Endothelial cell of umbilical vein (primary cell): Measurements from ENCODE around the gene SORCS1. TPM values are rescaled to one million over a fixed set of nuclear protein-coding genes. Genes with fewer than 3 reads are reported as not detected.

Source experiments
- BruUV-seq: library from RNA; stranded (reverse); fragments of 400-500 nt; replicated peaks from 2 replicates; lab custom pipeline; 2021; lab: Mats Ljungman, UMichigan
- CTCF ChIA-PET: fragments of 300-600, 350-600 bp; sonication (Branson Sonifier 250); formaldehyde crosslinking; loops from one replicate; lab custom pipeline; 2021; ENCODE audit warnings: antibody characterized with exemption, inconsistent platforms; lab: Charles Lee
- POLR2A ChIA-PET: fragments of 300-600, 350-600 bp; sonication (Branson Sonifier 250); formaldehyde crosslinking; loops from one replicate; lab custom pipeline; 2021; ENCODE audit warnings: antibody characterized with exemption, inconsistent platforms; lab: Charles Lee
- DNase-seq: peaks from one replicate; pipeline ENCODE4 v3.0.0-alpha.2; 2011; ENCODE audit warnings: low read depth, low spot score
- FAIRE-seq: peaks from 2 replicates; lab custom pipeline; 2011; peaks lifted over from hg19 to GRCh38; lab: Jason Lieb, UNC
- H2AFZ ChIP-seq: 2 replicates; pipeline ENCODE4 v1.6.0; 2012; ENCODE audit warnings: low read depth, low read length, control low read depth, inconsistent platforms
- H3K27ac ChIP-seq: 2 replicates; pipeline ENCODE4 v1.5.1; 2011; ENCODE audit warnings: low read depth, mild to moderate bottlenecking, control low read depth, low read length, moderate library complexity; ENCODE audit not compliant: insufficient read depth
- H3K27me3 ChIP-seq, 2 experiments: 2 replicates each; pipeline versions ENCODE4 v1.6.0 to v1.6.1; 2011; ENCODE audit warnings: low read length in 2 of 2, mixed read lengths in 1 of 2; ENCODE audit not compliant: control insufficient read depth in 2 of 2, insufficient read depth in 2 of 2
- H3K36me3 ChIP-seq, 2 experiments: 2 replicates in 1 of 2; 3 replicates in 1 of 2; pipeline ENCODE4 v1.5.1; 2011; ENCODE audit warnings: low read length in 2 of 2, mild to moderate bottlenecking in 1 of 2, moderate library complexity in 1 of 2; ENCODE audit not compliant: control insufficient read depth in 2 of 2, insufficient read depth in 2 of 2; ENCODE audit errors: extremely low read depth in 1 of 2
- H3K4me1 ChIP-seq: 3 replicates; pipeline ENCODE4 v1.5.1; 2011; ENCODE audit warnings: mild to moderate bottlenecking, low read length; ENCODE audit not compliant: control insufficient read depth, insufficient read depth; ENCODE audit errors: extremely low read depth
- H3K4me2 ChIP-seq: 2 replicates; pipeline ENCODE4 v1.6.1; 2011; ENCODE audit warnings: low read length, control low read depth, mixed read lengths; ENCODE audit not compliant: insufficient read depth
- H3K4me3 ChIP-seq, 3 experiments: fragments of 200-600 bp in 1 of 3; sonication (generic), shearing (Covaris generic) in 1 of 3; replicated peaks in 1 of 3; 2 replicates each; pipeline ENCODE4 v1.5.1; 2011 to 2016; ENCODE audit warnings: control low read depth in 3 of 3, low read length in 3 of 3, mild to moderate bottlenecking in 2 of 3, inconsistent platforms in 1 of 3, low read depth in 1 of 3, moderate library complexity in 1 of 3; ENCODE audit not compliant: insufficient read depth in 1 of 3
- H3K79me2 ChIP-seq: 2 replicates; pipeline ENCODE4 v1.6.0; 2012; ENCODE audit warnings: low read length, inconsistent platforms; ENCODE audit not compliant: control insufficient read depth, insufficient read depth
- H3K9ac ChIP-seq: replicated peaks from 2 replicates; pipeline ENCODE3; 2011; ENCODE audit warnings: low read length, control low read depth; ENCODE audit not compliant: insufficient read depth; ENCODE audit errors: extremely low read depth
- H3K9me1 ChIP-seq: replicated peaks from 3 replicates; pipeline ENCODE4 v1.6.0; 2011; ENCODE audit warnings: mild to moderate bottlenecking, low read length; ENCODE audit not compliant: control insufficient read depth, insufficient read depth; ENCODE audit errors: extremely low read depth
- H3K9me3 ChIP-seq: replicated peaks from 2 replicates; pipeline ENCODE4 v1.5.1; 2012; ENCODE audit warnings: low read length, inconsistent platforms; ENCODE audit not compliant: control insufficient read depth, insufficient read depth
- H4K20me1 ChIP-seq: replicated peaks from 2 replicates; pipeline ENCODE3; 2011; ENCODE audit warnings: mild to moderate bottlenecking, low read length; ENCODE audit not compliant: control insufficient read depth, insufficient read depth; ENCODE audit errors: extremely low read depth
- GATA2 ChIP-seq: IDR thresholded peaks from 2 replicates; pipeline ENCODE4 v1.7.0; 2011; ENCODE audit warnings: low read depth, mild to moderate bottlenecking, moderate library complexity, mixed read lengths, low read length; ENCODE audit not compliant: insufficient read length, insufficient read depth
- JUN ChIP-seq: IDR thresholded peaks from 2 replicates; pipeline ENCODE4 v1.6.1; 2011; ENCODE audit warnings: borderline replicate concordance, low read depth; ENCODE audit not compliant: insufficient read length, insufficient read depth
- MYC ChIP-seq: IDR thresholded peaks from one replicate; pipeline ENCODE4 v1.6.1; 2011; ENCODE audit warnings: mild to moderate bottlenecking, low read depth, low read length
- POLR2AphosphoS5 ChIP-seq: IDR thresholded peaks from 2 replicates; pipeline ENCODE4 v1.6.1; 2012; ENCODE audit warnings: low read depth, mild to moderate bottlenecking, control low read depth, low read length, moderate library complexity; ENCODE audit not compliant: insufficient read depth
- dilution Hi-C: fragments of 300-500 bp; cut with MboI; formaldehyde crosslinking; loops from one replicate; pipeline ENCODE4 v1.15.0; 2019; ENCODE audit warnings: low sequenced_read_pairs; ENCODE audit not compliant: extremely low pct_ligation_motif_present
- intact Hi-C: fragments of 100-400 bp; cut with micrococcal nuclease; formaldehyde crosslinking; loops from one replicate; pipeline ENCODE4 v1.10.0; 2022
- polyA plus RNA-seq, 4 experiments: library from polyadenylated mRNA; depleted of rRNA in 3 of 4; stranded (reverse) in 3 of 4; unstranded in 1 of 4; fragments of >200 nt; gene quantifications; 2 replicates each; pipeline versions ENCODE4 v1.2.1 to v1.2.3, GENCODE V29; 2011 to 2012; ENCODE audit warnings: missing spikeins in 1 of 4
- total RNA-seq: library from RNA; stranded (reverse); gene quantifications from 2 replicates; pipeline ENCODE4 v1.2.3, GENCODE V29; 2021
- TF ChIP-seq, protein P1 (sequence below): IDR thresholded peaks from 2 replicates; pipeline ENCODE4 v1.6.1; 2011; ENCODE audit not compliant: insufficient read depth, insufficient read length
- TF ChIP-seq, protein P2 (sequence below), 2 donors: IDR thresholded peaks; 1 replicate in 1 of 2; 2 replicates in 1 of 2; pipeline ENCODE4 v1.5.1; 2011; ENCODE audit warnings: low read length in 2 of 2, mild to moderate bottlenecking in 2 of 2, moderate library complexity in 2 of 2, control low read depth in 1 of 2, inconsistent platforms in 1 of 2, low read depth in 1 of 2; ENCODE audit not compliant: insufficient read depth in 1 of 2; ENCODE audit errors: extremely low read depth in 1 of 2

Gene SORCS1
- total and polyA plus RNA-seq, 2 donors (not counting 3 experiments of a cell fraction or from before 2014, with no cell fraction given) = not detected

DNA sequence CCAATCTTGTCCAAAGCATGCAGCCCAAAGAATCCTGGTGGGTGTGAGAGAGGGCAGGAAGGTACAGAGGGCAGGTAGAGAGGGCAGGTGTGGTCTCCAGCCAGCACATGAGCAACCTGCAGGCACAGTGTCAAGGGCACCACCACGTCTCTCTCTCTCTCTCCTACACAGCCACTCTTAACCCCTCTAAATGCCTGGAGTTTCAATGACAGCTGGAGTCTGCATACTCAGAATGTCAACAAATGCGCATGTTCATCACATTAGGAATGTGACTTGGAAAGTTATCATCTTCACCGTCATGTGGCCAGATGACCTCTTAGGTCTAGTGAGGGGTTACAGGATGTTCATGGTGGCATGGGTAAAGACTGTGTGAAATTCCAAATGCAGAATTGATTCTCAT is 456.8 kb downstream of the SORCS1 start:
- FAIRE-seq = no peak

DNA sequence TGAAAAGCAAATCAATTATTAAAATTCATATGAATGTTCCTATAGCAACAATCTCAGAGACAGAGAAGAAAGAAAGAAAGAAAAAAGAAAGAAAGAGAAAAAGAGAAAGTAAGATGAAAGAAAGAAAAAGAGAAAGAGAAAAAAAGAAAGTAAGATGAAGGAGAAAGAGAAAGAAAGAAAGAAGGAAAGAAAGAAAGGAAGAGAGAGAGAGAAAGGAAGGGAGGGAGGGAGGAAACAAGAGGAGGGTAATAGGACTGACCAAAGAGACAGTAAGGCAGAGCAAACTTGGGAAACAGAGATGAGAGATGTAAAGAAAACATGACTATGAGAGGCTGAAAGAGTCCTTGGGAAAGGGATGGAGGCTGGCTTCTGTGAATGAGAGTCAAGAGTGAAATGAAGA is 458.4 kb downstream of the SORCS1 start:
- H3K27ac ChIP-seq = no peak overlapping the region

More for the DNA sequence above, 456.8 kb downstream of the SORCS1 start:
- H3K27ac ChIP-seq = no peak overlapping the region
- H3K36me3 ChIP-seq = no peaks in the 10 kb centered on the region
- TF ChIP-seq, protein P1, sequence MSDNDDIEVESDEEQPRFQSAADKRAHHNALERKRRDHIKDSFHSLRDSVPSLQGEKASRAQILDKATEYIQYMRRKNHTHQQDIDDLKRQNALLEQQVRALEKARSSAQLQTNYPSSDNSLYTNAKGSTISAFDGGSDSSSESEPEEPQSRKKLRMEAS = no peak
- TF ChIP-seq, protein P2, sequence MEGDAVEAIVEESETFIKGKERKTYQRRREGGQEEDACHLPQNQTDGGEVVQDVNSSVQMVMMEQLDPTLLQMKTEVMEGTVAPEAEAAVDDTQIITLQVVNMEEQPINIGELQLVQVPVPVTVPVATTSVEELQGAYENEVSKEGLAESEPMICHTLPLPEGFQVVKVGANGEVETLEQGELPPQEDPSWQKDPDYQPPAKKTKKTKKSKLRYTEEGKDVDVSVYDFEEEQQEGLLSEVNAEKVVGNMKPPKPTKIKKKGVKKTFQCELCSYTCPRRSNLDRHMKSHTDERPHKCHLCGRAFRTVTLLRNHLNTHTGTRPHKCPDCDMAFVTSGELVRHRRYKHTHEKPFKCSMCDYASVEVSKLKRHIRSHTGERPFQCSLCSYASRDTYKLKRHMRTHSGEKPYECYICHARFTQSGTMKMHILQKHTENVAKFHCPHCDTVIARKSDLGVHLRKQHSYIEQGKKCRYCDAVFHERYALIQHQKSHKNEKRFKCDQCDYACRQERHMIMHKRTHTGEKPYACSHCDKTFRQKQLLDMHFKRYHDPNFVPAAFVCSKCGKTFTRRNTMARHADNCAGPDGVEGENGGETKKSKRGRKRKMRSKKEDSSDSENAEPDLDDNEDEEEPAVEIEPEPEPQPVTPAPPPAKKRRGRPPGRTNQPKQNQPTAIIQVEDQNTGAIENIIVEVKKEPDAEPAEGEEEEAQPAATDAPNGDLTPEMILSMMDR (IDR thresholded peaks at IDR 0.05; ENCODE audit: extremely low read depth in 1 of 2, insufficient read depth in 1 of 2, low read depth in 1 of 2, low read length in 2 of 2) = no peak
- TF ChIP-seq MYC = no peak
- TF ChIP-seq JUN = no peak
- H3K4me3 ChIP-seq = no peak overlapping the region
- DNase-seq = no peak
- no peaks in the 10 kb centered on the region for H3K79me2 ChIP-seq
- CTCF ChIA-PET = no interaction called here
- intact Hi-C loops (loop anchor here (5.0 kb wide), 1 partner anchor 1105 kb away; no protein-coding TSS in a partner anchor), dilution Hi-C loops (no loop called here)
- no peak overlapping the region for H3K9ac ChIP-seq
- H3K4me1 ChIP-seq = no peaks in the 10 kb centered on the region
- POLR2A ChIA-PET = no interaction called here
- H3K9me1 ChIP-seq = no peaks in the 10 kb centered on the region
- H4K20me1 ChIP-seq = no peaks in the 10 kb centered on the region
- no peaks in the 10 kb centered on the region for H3K27me3 ChIP-seq
- no peak overlapping the region for H3K4me2 ChIP-seq
- H2AFZ ChIP-seq = no peak overlapping the region
- peaks cover 5% of the 10 kb centered on the region for H3K9me3 ChIP-seq
- no TSS peak for BruUV-seq

More for the DNA sequence above, 458.4 kb downstream of the SORCS1 start:
- DNase-seq = no peak
- TF ChIP-seq GATA2 (no peak), POLR2AphosphoS5 (no peak), MYC (no peak)
- TF ChIP-seq, protein P1 = no peak
- Histone ChIP-seq H3K9ac (no peak overlapping the region), H3K4me3 (no peak overlapping the region), H3K4me1 (no peaks in the 10 kb centered on the region), H3K27me3 (no peaks in the 10 kb centered on the region), H2AFZ (no peak overlapping the region), H3K4me2 (no peak overlapping the region), H4K20me1 (no peaks in the 10 kb centered on the region), H3K9me3 (peaks cover 5% of the 10 kb centered on the region), H3K9me1 (no peaks in the 10 kb centered on the region), H3K36me3 (no peaks in the 10 kb centered on the region), H3K79me2 (no peaks in the 10 kb centered on the region)
- BruUV-seq = no TSS peak
- dilution Hi-C loops (no loop called here), intact Hi-C loops (loop anchor here (5.0 kb wide), 1 partner anchor 1106 kb away; no protein-coding TSS in a partner anchor)
- POLR2A ChIA-PET = no interaction called here
- CTCF ChIA-PET = no interaction called here
- FAIRE-seq = no peak
